Common myeloid progenitor, CD34-positive (primary cell): ENCODE measurements around the gene MAP4K5.

ENCODE experiments used
- CTCF ChIA-PET: fragments of 350-600 bp; sonication (Branson Sonifier 250); formaldehyde crosslinking; loops from one replicate; lab custom pipeline; 2021; ENCODE audit warnings: antibody characterized with exemption; lab: Charles Lee
- POLR2A ChIA-PET: fragments of 350-600 bp; sonication (Branson Sonifier 250); formaldehyde crosslinking; loops from one replicate; lab custom pipeline; 2021; ENCODE audit warnings: antibody characterized with exemption; lab: Charles Lee
- DNase-seq, 3 donors: peaks; one replicate each; pipeline versions ENCODE4 v3.0.0 to v3.0.0-alpha.2; 2013
- H3K27ac ChIP-seq, 2 experiments: 1 replicate in 1 of 2; 2 replicates in 1 of 2; pipeline ENCODE4 v1.7.0; 2013; ENCODE audit warnings: inconsistent platforms in 2 of 2, low read length in 2 of 2, mild to moderate bottlenecking in 2 of 2, low read depth in 1 of 2, moderate library complexity in 1 of 2; ENCODE audit not compliant: severe bottlenecking in 2 of 2, insufficient read depth in 1 of 2, poor library complexity in 1 of 2
- H3K27me3 ChIP-seq, 5 experiments: replicated peaks in 2 of 5; 1 replicate in 3 of 5; 2 replicates in 2 of 5; pipeline versions ENCODE4 v1.6.1 to v1.7.0; 2013; ENCODE audit warnings: low read length in 4 of 5, mild to moderate bottlenecking in 2 of 5, moderate library complexity in 2 of 5, inconsistent platforms in 1 of 5; ENCODE audit not compliant: insufficient read depth in 5 of 5, control insufficient read depth in 4 of 5
- H3K36me3 ChIP-seq, 4 experiments: 1 replicate in 2 of 4; 2 replicates in 2 of 4; pipeline versions ENCODE4 v1.6.1 to v1.7.0; 2013; ENCODE audit warnings: low read length in 3 of 4, control low read depth in 1 of 4, mild to moderate bottlenecking in 1 of 4; ENCODE audit not compliant: control insufficient read depth in 4 of 4, insufficient read depth in 4 of 4
- H3K4me1 ChIP-seq, 4 experiments: 1 replicate in 3 of 4; 2 replicates in 1 of 4; pipeline versions ENCODE4 v1.6.1 to v1.7.1; 2013; ENCODE audit warnings: low read length in 3 of 4, mild to moderate bottlenecking in 3 of 4, control low read depth in 1 of 4, inconsistent platforms in 1 of 4, moderate library complexity in 1 of 4; ENCODE audit not compliant: control insufficient read depth in 4 of 4, insufficient read depth in 4 of 4; ENCODE audit errors: control extremely low read depth in 1 of 4
- H3K4me3 ChIP-seq, 7 experiments: 1 replicate in 4 of 7; 2 replicates in 3 of 7; pipeline versions ENCODE4 v1.5.1 to v1.7.0; 2013; ENCODE audit warnings: mild to moderate bottlenecking in 7 of 7, low read length in 6 of 7, moderate library complexity in 6 of 7, inconsistent platforms in 2 of 7, low read depth in 2 of 7, control low read depth in 1 of 7; ENCODE audit not compliant: insufficient read depth in 4 of 7, control insufficient read depth in 1 of 7; ENCODE audit errors: extremely low read depth in 1 of 7
- H3K9me3 ChIP-seq, 5 experiments: 1 replicate in 4 of 5; 2 replicates in 1 of 5; pipeline versions ENCODE4 v1.6.1 to v1.7.1; 2013; ENCODE audit warnings: low read length in 4 of 5, mild to moderate bottlenecking in 2 of 5, inconsistent platforms in 1 of 5, low read depth in 1 of 5, moderate library complexity in 1 of 5; ENCODE audit not compliant: control insufficient read depth in 4 of 5, insufficient read depth in 2 of 5; ENCODE audit errors: control extremely low read depth in 1 of 5
- WGBS: methylation state at CpG from one replicate; pipeline ENCODE4 v1.1.5; 2013; ENCODE audit not compliant: insufficient coverage; 5-methylcytosine and 5-hydroxymethylcytosine counted together

Gene MAP4K5

GRCh38 chr14:50469982-50470381 is 62.4 kb downstream of the MAP4K5 start:
- H3K9me3 ChIP-seq: peaks cover 4 to 42% (median 12%) of the 10 kb centered on the region in 5 experiments
- ChIA-PET CTCF (interaction anchor here (1.1 kb wide), 1 partner anchor 12 kb away, joined by 4 read pairs; no protein-coding TSS in a partner anchor), POLR2A (no interaction called here)
- H3K27ac ChIP-seq: no peak overlapping the region
- no peaks in the 10 kb centered on the region for H3K27me3 ChIP-seq
- no peak overlapping the region for H3K4me3 ChIP-seq
- DNase-seq: no peak
- H3K4me1 ChIP-seq: no peaks in the 10 kb centered on the region
- 100% methylated on average over 1 of the region's 1 CpG for WGBS
- H3K36me3 ChIP-seq: peaks cover 30 to 83% (median 56%) of the 10 kb centered on the region in 4 experiments

GRCh38 chr14:50462111-50462510 is 70.3 kb downstream of the MAP4K5 start:
- H3K27ac ChIP-seq: no peak overlapping the region
- H3K4me3 ChIP-seq: no peak overlapping the region
- H3K4me1 ChIP-seq: no peaks in the 10 kb centered on the region
- no peaks in the 10 kb centered on the region for H3K27me3 ChIP-seq
- peak in 1 of 3 donors; percentile 23 for DNase-seq
- CTCF ChIA-PET: interaction anchor here (0.7 kb wide), 1 partner anchor 73 kb away, joined by 3 read pairs; no protein-coding TSS in a partner anchor
- no peaks in the 10 kb centered on the region for H3K9me3 ChIP-seq
- WGBS: no CpG with 5 or more reads among the region's 2 CpGs
- POLR2A ChIA-PET: no interaction called here
- H3K36me3 ChIP-seq: peaks cover 18 to 63% (median 41%) of the 10 kb centered on the region in 4 experiments

- H3K27me3 ChIP-seq: no peaks in the 10 kb centered on the region
- no peaks in the 10 kb centered on the region for H3K4me1 ChIP-seq
- ChIA-PET POLR2A (interaction anchor here (0.6 kb wide), 1 partner anchor 223 kb away, joined by 3 read pairs; the partner anchor contains the start of gene SOS2), CTCF (no interaction called here)
- H3K36me3 ChIP-seq: peaks cover 57 to 87% (median 68%) of the 10 kb centered on the region in 4 experiments
- 100% methylated on average over 2 of the region's 2 CpGs for WGBS
- H3K9me3 ChIP-seq: peaks cover 0 to 21% (median 5%) of the 10 kb centered on the region in 5 experiments
- H3K4me3 ChIP-seq: no peak overlapping the region
- no peak for DNase-seq
- H3K27ac ChIP-seq: no peak overlapping the region
Observed at GRCh38 chr14:50453869-50454268, 78.5 kb downstream of the MAP4K5 start.

- Histone ChIP-seq H3K4me1 (no peaks in the 10 kb centered on the region), H3K27ac (no peak overlapping the region), H3K4me3 (no peak overlapping the region), H3K36me3 (peaks cover 58 to 84% (median 64%) of the 10 kb centered on the region in 4 experiments), H3K9me3 (peaks cover 0 to 21% (median 5%) of the 10 kb centered on the region in 5 experiments), H3K27me3 (no peaks in the 10 kb centered on the region)
- peak in 2 of 3 donors; percentile 7 to 17 for DNase-seq
- CTCF ChIA-PET: no interaction called here
- 100% methylated on average over 1 of the region's 3 CpGs for WGBS
- POLR2A ChIA-PET: no interaction called here
Observed at GRCh38 chr14:50452979-50453705, 79.2 kb downstream of the MAP4K5 start.

- ChIA-PET POLR2A (no interaction called here), CTCF (no interaction called here)
- Histone ChIP-seq H3K27ac (no peak overlapping the region), H3K9me3 (peaks cover 0 to 21% (median 5%) of the 10 kb centered on the region in 5 experiments), H3K27me3 (no peaks in the 10 kb centered on the region), H3K4me1 (no peaks in the 10 kb centered on the region), H3K36me3 (peaks cover 53 to 79% (median 59%) of the 10 kb centered on the region in 4 experiments), H3K4me3 (no peak overlapping the region)
- no peak for DNase-seq
- WGBS: 100% methylated on average over 1 of the region's 1 CpG
Observed at GRCh38 chr14:50452296-50452695, 80.1 kb downstream of the MAP4K5 start.

- WGBS: 89% methylated on average over 3 of the region's 6 CpGs
- peaks cover 0 to 21% (median 5%) of the 10 kb centered on the region in 5 experiments for H3K9me3 ChIP-seq
- H3K4me1 ChIP-seq: no peaks in the 10 kb centered on the region
- H3K27ac ChIP-seq: no peak overlapping the region
- no peak for DNase-seq
- no peaks in the 10 kb centered on the region for H3K27me3 ChIP-seq
- H3K4me3 ChIP-seq: no peak overlapping the region
- H3K36me3 ChIP-seq: peaks cover 50 to 79% (median 58%) of the 10 kb centered on the region in 4 experiments
- POLR2A ChIA-PET: no interaction called here
- CTCF ChIA-PET: no interaction called here
Observed at GRCh38 chr14:50451854-50452253, 80.5 kb downstream of the MAP4K5 start.

GRCh38 chr14:50447461-50447860 is 84.9 kb downstream of the MAP4K5 start:
- CTCF ChIA-PET: interaction anchor here (1.2 kb wide), 1 partner anchor 126 kb away, joined by 3 read pairs; no protein-coding TSS in a partner anchor
- POLR2A ChIA-PET: no interaction called here
- no CpG with 5 or more reads among the region's 1 CpG for WGBS

More at GRCh38 chr14:50447461-50447860, 84.9 kb downstream of the MAP4K5 start:
- Histone ChIP-seq H3K36me3 (peaks cover 24 to 58% (median 41%) of the 10 kb centered on the region in 4 experiments), H3K27ac (no peak overlapping the region), H3K4me3 (no peak overlapping the region), H3K9me3 (peaks cover 0 to 17% (median 3%) of the 10 kb centered on the region in 5 experiments), H3K27me3 (no peaks in the 10 kb centered on the region), H3K4me1 (no peaks in the 10 kb centered on the region)
- DNase-seq: no peak
